Measurements from ENCODE around the gene ABL1.
"Not testable (repeated sequence)": the region's sequence is repeated elsewhere in the genome, so short reads cannot be mapped to it uniquely, and the experiment has no call there.

Gene ABL1

GRCh38 chr9:130825809-130826208 lies 9.2 kb upstream of the ABL1 start:
- no peak for DNase-seq

DNA sequence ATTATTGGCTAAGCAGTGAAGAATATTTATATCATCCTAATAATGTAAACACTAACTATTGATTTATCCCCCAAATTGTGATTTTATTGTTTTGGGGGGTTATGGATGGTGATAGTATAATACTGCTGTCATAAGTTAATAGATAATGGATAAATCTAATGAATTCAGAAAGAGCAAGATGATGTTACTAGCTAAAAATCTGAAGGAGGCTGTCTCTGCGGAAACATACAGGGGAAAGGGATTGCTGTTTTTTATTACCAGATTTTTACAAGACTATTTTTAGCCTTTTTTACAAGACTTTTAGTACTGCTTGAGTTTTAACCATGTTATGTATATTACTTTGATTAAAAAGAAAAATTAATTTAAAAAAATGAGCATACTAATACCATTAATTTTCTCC lies 5.3 kb upstream of the ABL1 start:
- DNase-seq: no peak

GRCh38 chr9:130830231-130830760 lies 4.8 kb upstream of the ABL1 start:
- DNase-seq: no peak

GRCh38 chr9:130831077-130831476 lies 4.0 kb upstream of the ABL1 start:
- no peak for DNase-seq

DNA sequence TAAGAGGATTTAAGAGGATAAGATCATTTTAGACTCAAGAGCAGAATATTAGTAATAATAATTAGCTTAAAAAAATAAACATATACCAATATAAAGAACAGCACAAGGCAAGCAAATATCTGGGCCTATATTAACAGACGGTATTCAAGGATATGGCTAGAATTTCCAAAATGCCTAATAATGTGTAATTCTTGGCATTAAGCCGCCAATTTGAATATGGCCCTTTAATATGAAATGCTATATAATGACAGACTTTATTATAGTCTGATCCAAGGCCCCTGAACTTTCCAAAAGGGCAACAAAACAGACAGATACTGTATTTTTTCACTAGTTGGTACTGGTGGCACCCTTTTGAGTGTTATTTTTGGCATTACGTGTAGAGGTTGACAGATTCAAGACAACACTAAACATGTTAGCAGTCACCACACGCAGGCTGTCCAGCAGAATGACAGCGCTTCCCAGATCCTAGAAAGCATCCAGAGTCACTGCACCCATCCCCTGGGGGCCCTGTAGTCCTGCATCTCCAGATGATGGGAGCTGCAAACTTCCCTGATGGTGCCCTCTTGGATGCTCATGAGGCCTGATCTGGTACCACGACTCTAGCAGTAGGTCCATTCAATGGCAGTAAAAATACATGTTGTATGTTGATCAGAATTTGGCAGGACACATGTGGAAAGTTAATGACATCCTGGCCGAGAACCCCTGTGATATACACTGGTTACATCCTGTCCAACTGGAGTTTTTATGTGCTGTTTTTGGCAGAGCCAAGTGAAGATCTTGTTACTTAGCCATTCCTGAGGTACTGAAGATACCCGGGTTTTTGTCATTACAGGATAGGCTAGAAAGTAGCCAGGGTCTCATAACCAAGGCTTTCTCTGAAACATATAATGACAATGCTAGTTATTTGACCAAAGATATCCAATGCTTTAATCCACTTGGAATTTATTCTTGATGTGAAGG lies 1.7 kb upstream of the ABL1 start:
- no peak for DNase-seq

- no peak for DNase-seq
Measured at GRCh38 chr9:130835441-130836298, 616 bp downstream of the ABL1 start.

- no peak for DNase-seq
Measured at GRCh38 chr9:130837002-130837511, 2.0 kb downstream of the ABL1 start.

GRCh38 chr9:130837643-130838042 lies 2.6 kb downstream of the ABL1 start:
- DNase-seq: no peak

DNA sequence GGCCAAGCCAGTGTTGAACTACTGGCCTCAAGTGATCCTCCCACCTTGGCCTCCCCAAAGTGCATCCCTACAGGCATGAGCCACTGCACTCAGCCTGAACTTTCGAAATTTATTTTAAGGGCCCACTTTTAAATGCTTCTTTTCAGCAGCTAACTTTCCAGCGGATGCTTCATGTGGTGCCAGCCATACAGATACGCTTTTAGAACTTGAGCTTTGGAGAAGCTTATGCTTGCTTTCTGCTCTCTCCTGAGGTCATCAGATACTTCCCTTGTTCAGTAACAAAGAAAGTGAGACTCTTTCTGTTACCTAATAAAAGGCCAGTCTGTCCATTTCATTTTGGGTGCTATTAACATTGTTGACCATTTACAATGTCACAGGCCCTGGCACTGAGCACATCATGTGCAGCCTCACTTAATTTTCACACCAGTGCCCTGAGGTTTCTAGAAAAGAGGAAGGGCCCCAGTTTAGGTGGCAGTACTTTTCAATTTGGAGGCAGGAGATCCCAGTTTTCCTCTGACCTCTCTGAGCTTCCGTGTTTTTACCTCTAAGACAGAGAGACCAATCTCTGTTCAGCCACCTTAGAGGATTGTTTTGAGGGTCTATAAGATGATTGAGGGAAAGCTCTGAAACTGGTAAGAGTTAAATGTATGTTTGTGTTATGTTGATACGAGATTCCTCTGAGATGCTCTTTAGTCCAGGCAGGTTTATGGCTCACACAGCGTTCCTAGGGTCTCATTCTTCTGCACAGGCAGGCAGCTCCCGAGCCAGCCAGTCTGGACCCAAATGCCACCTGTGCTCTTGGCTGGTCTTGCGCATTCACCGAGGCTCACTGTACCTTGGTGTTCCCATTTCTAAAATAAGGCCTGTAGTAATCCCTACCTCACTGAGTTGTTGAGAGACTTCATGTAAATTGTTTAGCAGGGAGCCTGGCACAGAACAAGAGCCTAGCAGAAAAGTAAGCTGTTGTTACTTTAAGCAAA lies 4.4 kb downstream of the ABL1 start:
- DNase-seq: no peak

GRCh38 chr9:130842545-130842944 lies 7.5 kb downstream of the ABL1 start:
- DNase-seq: no peak

GRCh38 chr9:130843049-130843908 lies 8.2 kb downstream of the ABL1 start:
- DNase-seq: no peak

- no peak for DNase-seq
Measured at GRCh38 chr9:130844044-130844451, 9.0 kb downstream of the ABL1 start.

GRCh38 chr9:130845254-130845653 lies 10.2 kb downstream of the ABL1 start:
- DNase-seq: no peak

GRCh38 chr9:130845901-130846481 lies 10.9 kb downstream of the ABL1 start:
- no peak for DNase-seq

- no peak for DNase-seq
Measured at GRCh38 chr9:130846487-130847305, 11.6 kb downstream of the ABL1 start.

DNA sequence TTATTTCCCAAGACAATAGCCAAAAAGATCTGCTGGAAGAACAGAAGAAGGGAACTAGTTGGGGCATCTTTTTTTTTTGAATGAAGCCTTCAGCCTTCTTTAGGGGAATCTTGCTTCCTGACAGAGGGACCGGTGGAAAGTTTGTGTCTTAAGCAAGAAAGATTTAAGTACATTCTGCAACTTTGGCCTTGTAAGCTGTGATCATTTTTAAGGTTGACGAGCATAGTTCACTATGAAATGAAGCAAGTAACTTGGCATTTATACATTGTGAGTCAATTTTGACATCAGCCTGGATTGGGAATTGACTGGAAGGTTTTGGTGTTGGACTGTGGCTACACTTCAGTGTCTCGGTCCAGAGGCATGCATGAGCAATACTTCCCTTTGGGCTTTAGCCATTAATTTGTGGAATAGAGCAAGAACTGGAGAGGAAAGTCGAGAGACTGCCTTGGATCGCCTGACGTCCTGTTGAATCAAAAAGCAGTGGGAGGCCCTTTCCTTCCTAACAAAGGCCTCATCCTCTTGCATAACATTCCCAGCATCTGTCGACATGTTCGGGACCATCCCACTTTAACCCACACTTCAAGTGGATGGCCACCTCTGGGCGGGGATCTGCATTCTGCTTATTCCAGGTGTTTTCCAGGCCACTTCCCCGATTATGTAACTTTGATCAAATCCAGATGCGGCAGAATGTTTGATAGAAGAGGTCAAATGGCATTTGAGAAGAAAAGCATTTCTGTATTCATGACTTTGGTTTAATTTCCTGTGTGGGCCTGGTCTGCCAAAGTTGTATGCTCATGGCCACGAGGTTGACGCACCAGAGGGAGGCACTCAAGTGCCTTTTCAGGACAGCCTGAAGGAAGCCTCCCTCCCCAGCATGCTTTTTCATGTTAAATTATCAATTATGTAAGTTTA lies 12.5 kb downstream of the ABL1 start:
- DNase-seq: no peak

DNA sequence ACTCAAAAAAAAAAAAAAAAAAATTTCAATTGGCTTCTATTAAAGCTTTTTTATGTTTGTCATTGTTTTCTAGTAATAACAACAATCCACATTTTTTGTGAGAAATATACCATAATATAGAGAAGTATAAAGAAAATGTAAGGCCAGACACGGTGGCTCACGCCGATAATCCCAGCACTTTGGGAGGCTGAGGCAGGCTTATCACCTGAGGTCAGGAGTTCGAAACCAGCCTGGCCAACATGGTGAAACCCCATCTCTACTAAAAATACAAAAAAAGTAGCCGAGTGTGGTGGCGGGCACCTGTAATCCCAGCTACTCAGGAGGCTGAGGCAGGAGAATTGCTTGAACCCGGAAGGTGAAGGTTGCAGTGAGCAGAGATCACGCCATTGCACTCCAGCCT lies 13.5 kb downstream of the ABL1 start:
- not testable (repeated sequence) for DNase-seq

- no peak for DNase-seq
Measured at GRCh38 chr9:130849356-130849755, 14.3 kb downstream of the ABL1 start.
